A549 (cell line): ENCODE data around the gene TRIM3.

ENCODE experiments used
- GATA3 ChIP-seq: IDR thresholded peaks from 2 replicates; pipeline ENCODE4 v1.6.1; 2012; ENCODE audit warnings: borderline replicate concordance
- JUN ChIP-seq, 2 experiments: fragments of >200 bp; sonication (Bioruptor Twin); formaldehyde crosslinking; IDR thresholded peaks; 2 replicates in 1 of 2; 3 replicates in 1 of 2; pipeline ENCODE4 v1.6.1; 2016 to 2017
- PHF8 ChIP-seq: fragments of 200-600 bp; sonication (generic); IDR thresholded peaks from 2 replicates; pipeline ENCODE4 v1.6.1; 2016; ENCODE audit warnings: low read depth, mild to moderate bottlenecking, antibody characterized with exemption, moderate library complexity, borderline replicate concordance
- POLR2A ChIP-seq: IDR thresholded peaks from 2 replicates; pipeline ENCODE4 v1.6.1; 2012; ENCODE audit warnings: mild to moderate bottlenecking, low read length
- RAD21 ChIP-seq, 2 experiments: fragments of >200 bp in 1 of 2; sonication (Bioruptor Twin) in 1 of 2; formaldehyde crosslinking in 1 of 2; IDR thresholded peaks in 1 of 2; conservative IDR thresholded peaks in 1 of 2; 2 replicates in 1 of 2; 3 replicates in 1 of 2; pipeline ENCODE4 v1.6.1; 2012 to 2018; ENCODE audit warnings: inconsistent platforms in 1 of 2
- TF ChIP-seq, protein P1 (sequence below): fragments of >200 bp; sonication (Bioruptor Twin); formaldehyde crosslinking; IDR thresholded peaks from 3 replicates; pipeline ENCODE4 v1.5.1; 2016
- TF ChIP-seq, protein P2 (sequence below): IDR thresholded peaks from 2 replicates; pipeline ENCODE4 v1.6.1; 2012; ENCODE audit warnings: low read depth, borderline replicate concordance
- TF ChIP-seq, protein P3 (sequence below): IDR thresholded peaks from 2 replicates; pipeline ENCODE4 v1.6.1; 2012
- TF ChIP-seq, protein P4 (sequence below): fragments of 200-600 bp; sonication (generic); IDR thresholded peaks from 2 replicates; pipeline ENCODE4 v1.6.1; 2016; ENCODE audit warnings: antibody characterized with exemption, mild to moderate bottlenecking, moderate library complexity

DNA sequence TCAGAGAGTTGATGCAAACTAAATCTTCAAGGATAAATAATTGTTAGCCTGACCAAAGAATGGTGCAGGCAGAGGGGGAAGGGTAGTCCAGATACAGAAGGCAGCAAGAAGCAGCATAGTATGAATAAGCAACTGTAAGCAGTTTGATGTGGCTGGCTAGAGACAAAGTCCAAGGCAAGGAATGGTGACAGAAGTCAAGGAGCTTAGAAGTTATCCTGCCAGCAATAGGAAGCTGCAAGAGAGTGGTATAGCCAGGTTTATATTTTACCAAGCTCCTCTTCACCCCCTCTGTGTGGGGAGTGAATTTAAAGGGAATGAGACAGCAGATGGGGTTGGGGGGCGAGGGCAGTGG lies 14.7 kb downstream of the TRIM3 start:
- TF ChIP-seq RAD21 (conservative IDR thresholded peaks at IDR 0.05 in 1 of 2, IDR thresholded peaks at IDR 0.05 in 1 of 2) (no peak), POLR2A (no peak), PHF8 (no peak), GATA3 (no peak), JUN (IDR thresholded peaks at IDR 0.05) (no peak)
- TF ChIP-seq, protein P1, sequence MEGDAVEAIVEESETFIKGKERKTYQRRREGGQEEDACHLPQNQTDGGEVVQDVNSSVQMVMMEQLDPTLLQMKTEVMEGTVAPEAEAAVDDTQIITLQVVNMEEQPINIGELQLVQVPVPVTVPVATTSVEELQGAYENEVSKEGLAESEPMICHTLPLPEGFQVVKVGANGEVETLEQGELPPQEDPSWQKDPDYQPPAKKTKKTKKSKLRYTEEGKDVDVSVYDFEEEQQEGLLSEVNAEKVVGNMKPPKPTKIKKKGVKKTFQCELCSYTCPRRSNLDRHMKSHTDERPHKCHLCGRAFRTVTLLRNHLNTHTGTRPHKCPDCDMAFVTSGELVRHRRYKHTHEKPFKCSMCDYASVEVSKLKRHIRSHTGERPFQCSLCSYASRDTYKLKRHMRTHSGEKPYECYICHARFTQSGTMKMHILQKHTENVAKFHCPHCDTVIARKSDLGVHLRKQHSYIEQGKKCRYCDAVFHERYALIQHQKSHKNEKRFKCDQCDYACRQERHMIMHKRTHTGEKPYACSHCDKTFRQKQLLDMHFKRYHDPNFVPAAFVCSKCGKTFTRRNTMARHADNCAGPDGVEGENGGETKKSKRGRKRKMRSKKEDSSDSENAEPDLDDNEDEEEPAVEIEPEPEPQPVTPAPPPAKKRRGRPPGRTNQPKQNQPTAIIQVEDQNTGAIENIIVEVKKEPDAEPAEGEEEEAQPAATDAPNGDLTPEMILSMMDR = no peak
- TF ChIP-seq, protein P2, sequence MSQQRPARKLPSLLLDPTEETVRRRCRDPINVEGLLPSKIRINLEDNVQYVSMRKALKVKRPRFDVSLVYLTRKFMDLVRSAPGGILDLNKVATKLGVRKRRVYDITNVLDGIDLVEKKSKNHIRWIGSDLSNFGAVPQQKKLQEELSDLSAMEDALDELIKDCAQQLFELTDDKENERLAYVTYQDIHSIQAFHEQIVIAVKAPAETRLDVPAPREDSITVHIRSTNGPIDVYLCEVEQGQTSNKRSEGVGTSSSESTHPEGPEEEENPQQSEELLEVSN = no peak
- TF ChIP-seq, protein P3, sequence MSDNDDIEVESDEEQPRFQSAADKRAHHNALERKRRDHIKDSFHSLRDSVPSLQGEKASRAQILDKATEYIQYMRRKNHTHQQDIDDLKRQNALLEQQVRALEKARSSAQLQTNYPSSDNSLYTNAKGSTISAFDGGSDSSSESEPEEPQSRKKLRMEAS = no peak
- TF ChIP-seq, protein P4, sequence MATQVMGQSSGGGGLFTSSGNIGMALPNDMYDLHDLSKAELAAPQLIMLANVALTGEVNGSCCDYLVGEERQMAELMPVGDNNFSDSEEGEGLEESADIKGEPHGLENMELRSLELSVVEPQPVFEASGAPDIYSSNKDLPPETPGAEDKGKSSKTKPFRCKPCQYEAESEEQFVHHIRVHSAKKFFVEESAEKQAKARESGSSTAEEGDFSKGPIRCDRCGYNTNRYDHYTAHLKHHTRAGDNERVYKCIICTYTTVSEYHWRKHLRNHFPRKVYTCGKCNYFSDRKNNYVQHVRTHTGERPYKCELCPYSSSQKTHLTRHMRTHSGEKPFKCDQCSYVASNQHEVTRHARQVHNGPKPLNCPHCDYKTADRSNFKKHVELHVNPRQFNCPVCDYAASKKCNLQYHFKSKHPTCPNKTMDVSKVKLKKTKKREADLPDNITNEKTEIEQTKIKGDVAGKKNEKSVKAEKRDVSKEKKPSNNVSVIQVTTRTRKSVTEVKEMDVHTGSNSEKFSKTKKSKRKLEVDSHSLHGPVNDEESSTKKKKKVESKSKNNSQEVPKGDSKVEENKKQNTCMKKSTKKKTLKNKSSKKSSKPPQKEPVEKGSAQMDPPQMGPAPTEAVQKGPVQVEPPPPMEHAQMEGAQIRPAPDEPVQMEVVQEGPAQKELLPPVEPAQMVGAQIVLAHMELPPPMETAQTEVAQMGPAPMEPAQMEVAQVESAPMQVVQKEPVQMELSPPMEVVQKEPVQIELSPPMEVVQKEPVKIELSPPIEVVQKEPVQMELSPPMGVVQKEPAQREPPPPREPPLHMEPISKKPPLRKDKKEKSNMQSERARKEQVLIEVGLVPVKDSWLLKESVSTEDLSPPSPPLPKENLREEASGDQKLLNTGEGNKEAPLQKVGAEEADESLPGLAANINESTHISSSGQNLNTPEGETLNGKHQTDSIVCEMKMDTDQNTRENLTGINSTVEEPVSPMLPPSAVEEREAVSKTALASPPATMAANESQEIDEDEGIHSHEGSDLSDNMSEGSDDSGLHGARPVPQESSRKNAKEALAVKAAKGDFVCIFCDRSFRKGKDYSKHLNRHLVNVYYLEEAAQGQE = no peak
